GM12872 (cell line): ENCODE measurements around the gene SLC16A3.

Experiments used
- TF ChIP-seq, protein P1 (sequence below): IDR thresholded peaks from 3 replicates; pipeline ENCODE4 v1.5.1; 2011; ENCODE audit warnings: low read depth, mild to moderate bottlenecking, low read length, moderate library complexity; ENCODE audit not compliant: insufficient read depth

Gene SLC16A3

DNA sequence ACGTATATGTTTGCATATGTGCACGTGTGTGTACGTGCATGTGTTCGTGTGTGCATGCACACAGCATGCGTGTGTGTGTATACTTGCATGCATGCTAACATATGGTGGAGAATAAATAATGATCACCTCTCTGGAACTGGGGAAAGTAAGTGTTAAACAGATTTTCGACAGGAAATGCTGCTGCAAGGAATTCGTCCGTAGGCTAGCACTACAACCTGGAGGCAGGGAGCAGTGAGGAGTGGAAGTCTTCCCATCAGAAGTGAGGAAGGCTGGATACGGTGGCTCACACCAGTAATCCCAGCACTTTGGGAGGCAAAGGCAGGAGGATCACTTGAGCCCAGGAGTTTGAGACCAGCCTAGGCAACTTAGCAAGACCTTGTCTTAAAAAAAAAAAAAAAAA is 49.5 kb downstream of the SLC16A3 start:
- TF ChIP-seq, protein P1, sequence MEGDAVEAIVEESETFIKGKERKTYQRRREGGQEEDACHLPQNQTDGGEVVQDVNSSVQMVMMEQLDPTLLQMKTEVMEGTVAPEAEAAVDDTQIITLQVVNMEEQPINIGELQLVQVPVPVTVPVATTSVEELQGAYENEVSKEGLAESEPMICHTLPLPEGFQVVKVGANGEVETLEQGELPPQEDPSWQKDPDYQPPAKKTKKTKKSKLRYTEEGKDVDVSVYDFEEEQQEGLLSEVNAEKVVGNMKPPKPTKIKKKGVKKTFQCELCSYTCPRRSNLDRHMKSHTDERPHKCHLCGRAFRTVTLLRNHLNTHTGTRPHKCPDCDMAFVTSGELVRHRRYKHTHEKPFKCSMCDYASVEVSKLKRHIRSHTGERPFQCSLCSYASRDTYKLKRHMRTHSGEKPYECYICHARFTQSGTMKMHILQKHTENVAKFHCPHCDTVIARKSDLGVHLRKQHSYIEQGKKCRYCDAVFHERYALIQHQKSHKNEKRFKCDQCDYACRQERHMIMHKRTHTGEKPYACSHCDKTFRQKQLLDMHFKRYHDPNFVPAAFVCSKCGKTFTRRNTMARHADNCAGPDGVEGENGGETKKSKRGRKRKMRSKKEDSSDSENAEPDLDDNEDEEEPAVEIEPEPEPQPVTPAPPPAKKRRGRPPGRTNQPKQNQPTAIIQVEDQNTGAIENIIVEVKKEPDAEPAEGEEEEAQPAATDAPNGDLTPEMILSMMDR, result no peak

DNA sequence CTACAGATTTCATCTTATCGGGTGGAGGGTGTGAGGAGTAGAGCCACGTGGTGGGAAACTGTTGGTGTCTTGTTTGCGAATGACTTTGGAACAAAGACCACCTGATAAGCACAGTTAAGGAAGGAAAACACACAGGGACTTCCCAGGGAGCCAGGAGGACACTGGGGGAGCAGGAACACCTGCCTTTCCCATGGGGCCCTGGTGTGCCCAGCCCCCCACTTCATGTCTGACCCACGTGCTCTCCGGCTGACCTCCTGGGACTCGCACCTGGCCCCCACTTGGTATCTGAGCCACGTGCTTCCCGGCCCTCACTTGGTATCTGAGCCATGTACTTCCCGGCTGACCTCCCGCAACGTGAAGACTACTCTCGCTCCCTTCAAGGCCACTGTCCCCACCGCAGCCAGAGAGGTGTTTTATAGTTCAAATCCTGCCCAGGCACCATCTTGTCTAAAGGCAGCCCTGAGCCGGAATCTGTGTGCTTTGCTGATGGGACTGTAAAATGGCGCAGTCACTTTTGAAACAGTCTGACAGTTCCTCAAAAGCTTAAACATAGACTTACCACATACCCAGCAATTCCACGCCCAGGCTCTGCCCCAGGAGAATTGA is 50.0 kb downstream of the SLC16A3 start:
- TF ChIP-seq, protein P1, result no peak

DNA sequence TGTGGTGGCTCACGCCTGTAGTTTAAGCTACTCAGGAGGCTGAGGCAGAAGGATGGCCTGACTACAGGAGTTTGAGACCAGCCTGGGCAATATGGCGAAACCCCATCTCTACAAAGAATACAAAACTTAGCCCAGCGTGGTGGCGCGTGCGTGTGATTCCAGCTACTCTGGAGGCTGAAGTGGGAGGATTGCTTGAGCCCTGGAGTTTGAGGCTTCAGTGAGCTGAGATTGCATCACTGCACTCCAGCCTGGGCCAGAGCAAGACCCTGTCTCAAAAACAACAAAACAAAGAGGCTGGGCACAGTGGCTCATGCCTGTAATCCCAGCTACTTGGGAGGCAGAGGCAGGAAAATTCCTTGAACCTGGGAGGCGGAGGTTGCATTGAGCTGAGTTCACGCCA is 51.7 kb downstream of the SLC16A3 start:
- TF ChIP-seq, protein P1, result no peak

DNA sequence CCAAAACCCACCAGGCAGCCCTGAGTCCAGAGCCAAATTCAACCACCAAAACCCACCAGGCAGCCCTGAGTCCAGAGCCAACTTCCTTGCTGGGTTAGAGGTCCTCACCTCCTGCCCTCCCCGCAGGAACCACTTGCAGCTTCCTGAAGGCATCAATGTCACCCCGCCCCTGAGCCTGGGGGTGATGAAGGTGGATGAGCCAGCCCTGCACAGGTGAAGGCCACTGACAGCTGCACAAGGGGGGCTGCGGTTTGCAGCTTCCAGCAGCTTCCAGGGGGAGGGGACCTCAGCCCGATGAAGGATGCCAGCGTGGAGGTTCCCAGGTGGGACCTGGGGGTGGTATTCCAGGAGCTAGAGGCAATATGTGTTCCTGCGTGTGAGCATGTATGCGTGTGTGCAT is 52.2 kb downstream of the SLC16A3 start:
- TF ChIP-seq, protein P1, result no peak

DNA sequence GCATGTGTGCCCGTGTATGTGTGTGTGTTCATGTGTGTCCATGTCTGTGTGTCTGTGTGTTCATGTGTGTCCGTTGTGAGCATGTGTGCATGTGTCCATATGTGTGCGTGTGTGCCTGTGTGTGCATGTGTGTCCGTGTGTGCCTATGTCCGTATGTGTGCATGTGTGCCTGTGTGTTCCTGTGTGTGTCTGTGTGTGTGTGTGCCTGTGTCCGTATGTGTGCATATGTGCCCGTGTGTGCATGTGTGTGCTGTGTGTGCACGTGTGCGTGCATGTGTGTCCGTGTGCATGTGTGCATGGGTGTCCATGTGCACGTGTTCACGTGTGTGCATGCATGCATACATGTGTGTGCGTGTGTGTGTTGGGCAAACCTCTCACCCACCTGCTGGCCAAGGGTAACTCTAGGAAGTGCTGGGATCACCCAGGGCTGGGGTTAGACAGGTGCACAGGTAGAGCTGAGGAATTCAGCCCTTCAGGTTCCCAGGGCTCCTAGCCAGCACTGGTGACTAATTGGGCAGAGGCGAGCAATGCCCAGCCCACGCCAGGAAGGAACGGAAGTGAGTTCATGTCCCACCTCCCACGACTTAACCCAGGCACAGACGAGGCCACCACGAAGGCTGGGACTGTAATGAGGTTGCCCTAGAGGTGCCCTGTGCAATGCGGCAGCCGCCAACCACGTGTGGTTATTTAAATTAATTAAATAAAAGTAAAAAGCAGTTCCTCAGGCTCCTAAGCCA is 52.8 kb downstream of the SLC16A3 start:
- TF ChIP-seq, protein P1, result no peak

DNA sequence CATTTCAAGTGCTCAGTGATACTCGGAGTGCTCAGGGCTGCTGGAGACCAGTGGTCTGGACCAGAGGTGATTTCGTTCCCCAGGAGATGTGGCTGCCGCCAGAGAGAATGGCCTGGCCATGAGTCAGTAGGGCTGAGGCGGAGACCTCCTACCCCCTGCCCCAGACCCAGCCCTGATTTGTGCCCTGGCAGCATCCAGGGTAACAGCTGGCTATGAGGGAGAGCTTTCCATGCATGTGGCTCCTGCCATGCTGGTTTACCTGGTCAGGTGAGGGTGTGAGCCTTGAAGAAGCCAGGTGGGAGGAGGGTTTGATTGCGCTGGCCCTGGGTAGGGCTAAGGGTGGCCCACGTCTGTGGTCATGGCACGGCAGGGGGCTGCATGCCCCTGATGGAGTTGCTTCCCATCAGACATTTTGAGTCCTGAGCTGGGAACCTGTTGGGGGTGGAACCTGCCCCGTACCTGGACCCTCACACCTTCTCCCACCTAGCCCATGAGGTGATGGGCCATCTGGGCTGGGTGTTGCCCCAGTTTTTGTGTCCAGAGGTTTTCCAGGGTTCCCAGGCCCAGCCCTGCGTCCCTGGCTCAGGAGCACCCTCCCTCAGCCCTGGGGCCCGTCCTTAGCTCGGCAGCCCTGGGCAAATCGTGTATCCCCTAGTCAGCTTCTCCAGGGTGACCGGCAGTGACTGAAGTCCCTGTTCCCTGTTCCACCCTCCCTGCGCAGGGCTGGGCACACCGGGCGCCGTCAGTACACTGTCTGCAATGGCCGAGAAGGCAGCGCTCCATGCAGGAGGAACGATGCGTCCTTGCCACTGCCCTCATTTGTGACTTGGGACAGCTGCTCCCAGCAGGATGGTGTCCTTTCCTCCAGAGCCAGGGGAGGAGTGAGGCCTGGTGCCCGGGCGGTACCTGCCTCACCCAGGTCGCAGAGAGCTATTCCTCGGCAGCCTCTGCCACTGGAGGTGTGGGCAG is 53.7 kb downstream of the SLC16A3 start:
- TF ChIP-seq, protein P1, result no peak

DNA sequence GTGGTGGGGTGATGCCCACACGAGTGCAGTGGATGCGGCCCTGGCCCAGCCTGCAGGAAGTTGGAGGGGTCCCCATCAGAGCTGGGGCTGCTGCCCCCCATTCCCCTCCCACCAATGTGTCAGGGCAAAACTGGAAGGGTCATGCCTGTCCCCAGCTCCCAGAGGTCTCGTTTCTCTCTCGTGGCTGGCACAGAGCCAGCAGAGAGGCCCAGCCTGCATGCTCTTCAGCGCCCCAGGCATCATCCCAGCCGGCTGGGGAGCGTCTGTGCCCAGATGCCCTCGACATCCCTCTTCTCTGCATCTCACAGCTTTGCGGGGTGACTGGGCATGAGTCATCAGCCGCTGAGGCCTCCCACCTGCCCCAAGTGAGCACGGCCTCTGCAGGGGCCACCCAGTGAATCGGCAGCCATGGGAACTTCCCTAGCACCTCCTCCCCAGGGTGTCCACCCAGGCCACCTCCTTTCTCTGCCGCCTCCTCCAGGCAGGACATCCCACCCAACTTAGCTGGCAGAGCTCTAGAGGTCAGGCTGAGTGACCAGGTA is 54.4 kb downstream of the SLC16A3 start:
- TF ChIP-seq, protein P1, result no peak
